Mucosa of descending colon (tissue), 3 donors: Measurements from ENCODE around the gene PLEKHF1. TPM values are rescaled to one million over a fixed set of nuclear protein-coding genes. Genes with fewer than 3 reads are reported as not detected.

Experiments
- ATAC-seq: fragments of 200-7000 bp; cut with Tn5 transposase; one replicate; pipeline ENCODE4 v1.9.1; 2020; ENCODE audit warnings: mild to moderate bottlenecking, moderate library complexity
- DNase-seq, 3 donors: peaks; one replicate each; pipeline ENCODE4 v3.0.0-alpha.2; 2020
- H3K36me3 ChIP-seq: fragments of 200-600 bp; one replicate; pipeline ENCODE4 v1.8.0; 2021; ENCODE audit warnings: low read depth, mild to moderate bottlenecking
- H3K4me1 ChIP-seq: fragments of 200-600 bp; one replicate; pipeline ENCODE4 v1.8.0; 2021; ENCODE audit warnings: low read depth, mild to moderate bottlenecking
- H3K4me3 ChIP-seq: fragments of 200-600 bp; one replicate; pipeline ENCODE4 v1.8.0; 2021; ENCODE audit warnings: mild to moderate bottlenecking
- H3K9me3 ChIP-seq: fragments of 200-600 bp; one replicate; pipeline ENCODE4 v1.8.0; 2021; ENCODE audit warnings: mild to moderate bottlenecking
- intact Hi-C, 2 donors: fragments of 100-400 bp; cut with DNase I in 1 of 2; cut with micrococcal nuclease in 1 of 2; formaldehyde crosslinking; loops; one replicate each; pipeline versions ENCODE4 v1.11.0 to v1.11.1; 2022; cut with DNase I, micrococcal nuclease
- total RNA-seq, 3 donors: library from RNA; stranded (reverse); fragmentation: NEBNext Ultra II Directional in 2 of 3; extraction: Animal tissue kit (Norgen Biotek cat#: 25700) in 2 of 3; gene quantifications; one replicate each; pipeline versions ENCODE4 v1.2.1 to v1.2.4, GENCODE V29; 2021 to 2023
- TF ChIP-seq, protein P1 (sequence below): fragments of 200-600 bp; IDR thresholded peaks from one replicate; pipeline ENCODE4 v1.8.0; 2022; ENCODE audit warnings: antibody characterized with exemption, mild to moderate bottlenecking
- donor health status: DM: no; HTN: no; CAD: no; lungs with moderate emphysema.
- donor health status: DM: no; HTN: no; CAD: no.
- donor health status: DM: no; HTN: yes; CAD: no.

PLEKHF1 gene
- total RNA-seq, 3 donors from 2014 or later, result 4.0 to 6.9 (median 6.7) TPM

DNA sequence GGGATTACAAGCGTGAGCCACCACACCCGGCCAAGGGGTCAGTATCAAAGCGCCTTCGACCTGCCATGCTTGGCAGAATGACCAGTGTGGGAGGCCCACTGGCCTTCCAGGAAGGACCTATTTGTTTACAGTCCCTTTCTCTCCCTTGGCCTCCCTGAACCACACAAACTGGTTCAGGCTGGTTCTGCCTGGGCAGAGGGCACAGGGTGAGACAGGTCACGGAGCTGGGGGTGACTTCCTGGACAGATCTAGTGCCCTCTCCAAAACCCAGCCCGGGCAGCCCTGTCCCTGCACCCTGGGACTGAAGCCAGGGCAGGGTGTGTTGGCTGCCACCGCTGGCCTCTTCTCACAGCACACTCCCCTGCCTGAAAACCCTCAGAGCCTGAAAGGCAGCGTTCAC lies 11.3 kb downstream of the PLEKHF1 start:
- intact Hi-C loops, result no loop called here
- H3K36me3 ChIP-seq, result no peaks in the 10 kb centered on the region

DNA sequence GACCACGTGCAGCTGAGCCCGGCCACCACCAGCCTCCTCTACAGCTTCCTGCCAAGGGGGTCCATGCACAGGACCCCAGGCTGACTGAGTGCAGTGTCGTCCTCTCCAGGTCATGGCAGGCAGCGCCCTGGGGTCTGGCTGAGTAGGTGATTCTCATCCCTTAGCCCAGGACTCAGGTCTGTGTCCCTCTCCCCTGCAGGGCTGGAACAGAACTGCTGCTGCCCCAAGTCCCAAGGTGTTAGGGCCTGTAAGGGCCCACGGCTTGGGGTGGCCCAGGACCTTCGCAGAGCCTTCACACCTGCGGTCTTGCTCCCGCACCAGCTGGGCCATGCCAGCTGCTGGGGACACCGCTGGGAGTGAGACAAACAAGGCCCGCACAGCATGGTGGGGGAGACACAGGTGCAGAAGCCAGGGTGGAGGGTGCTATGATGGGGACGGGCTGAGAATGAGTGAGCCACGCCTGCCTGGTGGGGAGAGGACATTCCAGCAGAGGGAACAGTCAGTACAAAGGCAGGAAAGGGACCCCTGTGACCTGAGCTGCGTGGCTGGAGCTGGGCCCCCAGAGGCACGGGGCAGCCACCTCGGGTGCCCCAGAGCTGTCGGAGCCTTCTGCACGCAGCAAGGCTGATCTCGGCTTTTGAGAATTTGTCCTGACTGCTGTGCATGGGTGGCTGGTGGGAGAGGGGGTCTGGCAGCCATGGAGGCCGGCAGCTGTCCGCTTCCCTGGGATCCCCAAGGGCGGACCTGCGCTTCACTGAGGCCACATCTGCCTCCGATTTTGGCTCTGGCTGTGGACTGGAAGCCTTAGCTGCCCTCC lies 11.9 kb downstream of the PLEKHF1 start:
- Histone ChIP-seq H3K9me3 (no peaks in the 10 kb centered on the region), H3K4me1 (peaks cover 5% of the 10 kb centered on the region), H3K36me3 (no peaks in the 10 kb centered on the region), H3K4me3 (no peak overlapping the region)
- ATAC-seq (no peak), DNase-seq (no peak)
- TF ChIP-seq, protein P1, sequence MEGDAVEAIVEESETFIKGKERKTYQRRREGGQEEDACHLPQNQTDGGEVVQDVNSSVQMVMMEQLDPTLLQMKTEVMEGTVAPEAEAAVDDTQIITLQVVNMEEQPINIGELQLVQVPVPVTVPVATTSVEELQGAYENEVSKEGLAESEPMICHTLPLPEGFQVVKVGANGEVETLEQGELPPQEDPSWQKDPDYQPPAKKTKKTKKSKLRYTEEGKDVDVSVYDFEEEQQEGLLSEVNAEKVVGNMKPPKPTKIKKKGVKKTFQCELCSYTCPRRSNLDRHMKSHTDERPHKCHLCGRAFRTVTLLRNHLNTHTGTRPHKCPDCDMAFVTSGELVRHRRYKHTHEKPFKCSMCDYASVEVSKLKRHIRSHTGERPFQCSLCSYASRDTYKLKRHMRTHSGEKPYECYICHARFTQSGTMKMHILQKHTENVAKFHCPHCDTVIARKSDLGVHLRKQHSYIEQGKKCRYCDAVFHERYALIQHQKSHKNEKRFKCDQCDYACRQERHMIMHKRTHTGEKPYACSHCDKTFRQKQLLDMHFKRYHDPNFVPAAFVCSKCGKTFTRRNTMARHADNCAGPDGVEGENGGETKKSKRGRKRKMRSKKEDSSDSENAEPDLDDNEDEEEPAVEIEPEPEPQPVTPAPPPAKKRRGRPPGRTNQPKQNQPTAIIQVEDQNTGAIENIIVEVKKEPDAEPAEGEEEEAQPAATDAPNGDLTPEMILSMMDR, result no peak
- intact Hi-C loops, result no loop called here

More for the DNA sequence above, 11.3 kb downstream of the PLEKHF1 start:
- Histone ChIP-seq H3K9me3 (no peaks in the 10 kb centered on the region), H3K4me3 (no peak overlapping the region), H3K4me1 (peaks cover 5% of the 10 kb centered on the region)
- ATAC-seq (peak; percentile 32), DNase-seq (peak in 1 of 3 donors; percentile 54)
- TF ChIP-seq, protein P1, result no peak

DNA sequence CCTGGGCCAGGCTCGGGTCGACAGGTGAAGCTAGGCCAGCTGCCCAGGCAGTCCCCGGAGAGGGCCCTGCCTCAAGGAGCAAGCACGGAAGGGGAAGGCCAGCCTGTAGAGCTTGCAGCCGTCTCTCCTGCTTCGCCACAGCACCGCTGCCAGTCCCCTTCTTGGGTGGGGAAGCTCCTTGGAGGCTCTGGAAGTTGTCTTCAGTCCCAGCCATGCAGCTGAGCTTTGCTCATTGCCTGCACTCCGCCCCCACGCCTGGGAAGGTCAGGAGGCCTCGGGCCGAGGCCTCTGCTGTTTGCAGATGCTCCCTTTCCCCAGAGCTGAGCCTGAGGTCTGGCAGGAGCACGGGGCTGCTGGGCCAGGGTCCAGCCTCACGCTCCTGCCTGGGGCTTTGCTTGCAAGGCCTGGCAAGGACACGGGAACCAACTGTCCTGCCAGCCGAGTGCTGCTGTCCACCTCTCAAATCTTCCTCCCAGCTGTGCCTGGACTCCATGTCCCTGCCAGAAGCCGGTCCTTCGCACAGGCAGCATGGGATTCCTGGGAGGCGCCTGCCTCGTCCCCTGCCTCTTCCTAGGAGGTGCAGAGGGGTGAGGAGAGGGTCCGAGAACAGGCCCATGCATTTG lies 13.3 kb downstream of the PLEKHF1 start:
- Histone ChIP-seq H3K9me3 (no peaks in the 10 kb centered on the region), H3K4me1 (peaks cover 5% of the 10 kb centered on the region), H3K36me3 (no peaks in the 10 kb centered on the region), H3K4me3 (no peak overlapping the region)
- intact Hi-C loops, result no loop called here
- TF ChIP-seq, protein P1, result no peak
- ATAC-seq, result no peak
- DNase-seq, result peak in 1 of 3 donors; percentile 49

DNA sequence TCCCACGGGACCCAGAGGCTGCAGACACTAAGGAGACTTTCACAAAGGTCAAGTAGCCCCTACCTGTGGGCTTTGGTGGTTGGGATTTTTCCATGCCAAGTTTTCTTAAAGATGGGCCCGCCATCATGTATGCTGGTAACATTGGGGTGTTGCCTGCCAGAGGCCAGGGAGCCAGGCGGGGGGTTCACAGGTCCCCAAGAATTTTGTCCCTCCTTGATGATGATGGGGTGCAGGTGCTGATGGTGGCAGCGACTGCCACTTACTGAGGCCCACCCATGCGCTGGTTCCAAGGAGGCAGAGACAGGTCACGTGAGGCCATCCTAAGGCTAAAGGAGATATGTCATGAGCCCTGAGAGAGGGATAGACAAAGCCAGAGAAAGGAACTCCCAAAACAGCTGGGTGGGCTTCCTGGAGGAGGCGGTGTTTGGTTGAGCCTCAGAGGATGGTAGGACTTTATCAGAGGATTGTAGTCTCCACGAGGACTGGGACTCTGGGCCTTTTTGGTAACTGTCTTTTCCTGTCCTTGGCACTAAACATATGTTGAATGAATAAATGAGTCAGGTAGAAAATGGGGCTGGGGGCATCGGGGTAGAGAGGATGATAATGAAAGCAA lies 14.4 kb downstream of the PLEKHF1 start:
- intact Hi-C loops, result no loop called here
- TF ChIP-seq, protein P1, result no peak
- Histone ChIP-seq H3K36me3 (no peaks in the 10 kb centered on the region), H3K4me3 (no peak overlapping the region), H3K9me3 (no peaks in the 10 kb centered on the region), H3K4me1 (peaks cover 5% of the 10 kb centered on the region)
- ATAC-seq, result no peak
- no peak for DNase-seq

DNA sequence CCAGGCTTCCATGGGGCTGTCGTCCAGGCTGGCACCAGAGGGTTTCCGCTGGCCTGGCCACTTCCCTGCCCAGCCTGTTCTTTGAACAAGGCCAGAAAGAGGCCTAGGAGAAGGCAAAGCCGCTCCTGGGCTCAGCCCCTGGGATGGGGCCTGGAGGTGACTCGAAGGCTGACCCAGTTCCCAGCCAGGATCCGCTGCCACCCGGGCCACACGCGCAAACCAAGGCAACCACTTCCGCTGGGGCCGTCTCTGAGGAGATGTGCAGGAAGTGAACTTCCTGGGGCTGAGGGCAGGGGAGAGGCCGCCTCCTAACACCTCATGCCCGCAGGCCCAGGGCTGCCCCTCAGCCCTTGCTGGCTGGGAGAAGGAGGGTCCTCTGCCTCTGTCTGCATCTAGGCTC lies 15.2 kb downstream of the PLEKHF1 start:
- Histone ChIP-seq H3K9me3 (no peaks in the 10 kb centered on the region), H3K4me1 (peaks cover 5% of the 10 kb centered on the region)
- DNase-seq, result peak; percentile 63 to 90 (median 78)

More for the DNA sequence above, 15.2 kb downstream of the PLEKHF1 start:
- intact Hi-C loops, result no loop called here
- H3K4me3 ChIP-seq, result no peak overlapping the region
- no peaks in the 10 kb centered on the region for H3K36me3 ChIP-seq
- TF ChIP-seq, protein P1, result no peak
- ATAC-seq, result peak; percentile 76
